ACHN (cell line): ENCODE measurements around the gene SCTR.

ENCODE experiments used
- DNase-seq: peaks from one replicate; pipeline ENCODE4 v3.0.0-alpha.2; 2015
- in situ Hi-C: cut with HindIII; loops from 2 replicates; pipeline ENCODE4 v1.10.0; 2017; ENCODE audit warnings: low sequenced_read_pairs, low pct_ligation_motif_present, low pct_unique_long_range_greater_than_20kb

Gene SCTR

GRCh38 chr2:119436993-119437772, 87.1 kb downstream of the SCTR start:
- no peak for DNase-seq
- in situ Hi-C loops, result no loop called here

GRCh38 chr2:119435953-119436297, 88.4 kb downstream of the SCTR start:
- DNase-seq, result no peak
- in situ Hi-C loops, result no loop called here

GRCh38 chr2:119435081-119435952, 89.0 kb downstream of the SCTR start:
- in situ Hi-C loops, result no loop called here
- DNase-seq, result no peak

GRCh38 chr2:119434664-119435063, 89.6 kb downstream of the SCTR start:
- in situ Hi-C loops, result no loop called here
- DNase-seq, result no peak

- in situ Hi-C loops, result no loop called here
- DNase-seq, result no peak
Measured at GRCh38 chr2:119433636-119434327, 90.5 kb downstream of the SCTR start.

- DNase-seq, result no peak
- in situ Hi-C loops, result no loop called here
Measured at GRCh38 chr2:119432851-119433522, 91.3 kb downstream of the SCTR start.

- DNase-seq, result peak; percentile 51
- in situ Hi-C loops, result no loop called here
Measured at GRCh38 chr2:119431976-119432850, 92.1 kb downstream of the SCTR start.

- peak; percentile 85 for DNase-seq
- in situ Hi-C loops, result no loop called here
Measured at GRCh38 chr2:119431155-119431975, 92.9 kb downstream of the SCTR start, which contains the start of gene TMEM37. TMEM37 (plus strand) TSS chr2:119431854; CDS start chr2:119431904, 50 bp downstream.

- in situ Hi-C loops, result no loop called here
- DNase-seq, result no peak
Measured at GRCh38 chr2:119430023-119430498, 94.2 kb downstream of the SCTR start.

GRCh38 chr2:119429225-119429981, 94.9 kb downstream of the SCTR start:
- in situ Hi-C loops, result no loop called here

GRCh38 chr2:119428488-119429224, 95.6 kb downstream of the SCTR start:
- in situ Hi-C loops, result no loop called here
- DNase-seq, result no peak

More at GRCh38 chr2:119429225-119429981, 94.9 kb downstream of the SCTR start:
- DNase-seq, result no peak

GRCh38 chr2:119427756-119428155, 96.5 kb downstream of the SCTR start:
- in situ Hi-C loops, result no loop called here
- no peak for DNase-seq

- in situ Hi-C loops, result no loop called here
- no peak for DNase-seq
Measured at GRCh38 chr2:119426801-119427395, 97.4 kb downstream of the SCTR start.

- DNase-seq, result no peak
- in situ Hi-C loops, result no loop called here
Measured at GRCh38 chr2:119426396-119426675, 97.9 kb downstream of the SCTR start.

- in situ Hi-C loops, result no loop called here
- no peak for DNase-seq
Measured at GRCh38 chr2:119425620-119426395, 98.5 kb downstream of the SCTR start.
